Stimulated activated CD8-positive, alpha-beta memory T cell treated with anti-CD3 and anti-CD28 coated beads, Interleukin-12 subunit alpha, Interleukin-12 subunit beta, amount 100 ng/mL, for 4 hours (primary cell): ENCODE data around the gene PATZ1.

ENCODE experiments used
- DNase-seq: peaks from one replicate; pipeline ENCODE4 v3.0.0-alpha.2; 2020; ENCODE audit warnings: low read depth

Gene PATZ1

GRCh38 chr22:31313366-31314147 lies 32.6 kb downstream of the PATZ1 start:
- no peak for DNase-seq

GRCh38 chr22:31308181-31308580 lies 38.0 kb downstream of the PATZ1 start:
- DNase-seq: no peak

- no peak for DNase-seq
Measured at GRCh38 chr22:31305194-31305593, 41.0 kb downstream of the PATZ1 start.

GRCh38 chr22:31302537-31302936 lies 43.6 kb downstream of the PATZ1 start:
- DNase-seq: no peak

- DNase-seq: no peak
Measured at GRCh38 chr22:31302006-31302405, 44.1 kb downstream of the PATZ1 start.

GRCh38 chr22:31300896-31301295 lies 45.2 kb downstream of the PATZ1 start:
- no peak for DNase-seq

GRCh38 chr22:31295831-31296657 lies 50.1 kb downstream of the PATZ1 start:
- DNase-seq: no peak

GRCh38 chr22:31295360-31295759 lies 50.8 kb downstream of the PATZ1 start:
- no peak for DNase-seq

- DNase-seq: peak; percentile 70
Measured at GRCh38 chr22:31292236-31292989, 53.7 kb downstream of the PATZ1 start, which contains the start of gene PIK3IP1. TSS of gene PIK3IP1 (minus strand) at chr22:31292488. CDS start at chr22:31292344, 144 bp downstream.

GRCh38 chr22:31291481-31292235 lies 54.5 kb downstream of the PATZ1 start:
- DNase-seq: no peak

- peak; percentile 89 for DNase-seq
Measured at GRCh38 chr22:31290494-31291471, 55.4 kb downstream of the PATZ1 start.

GRCh38 chr22:31289344-31289743 lies 56.8 kb downstream of the PATZ1 start:
- no peak for DNase-seq

GRCh38 chr22:31288496-31289240 lies 57.5 kb downstream of the PATZ1 start:
- no peak for DNase-seq

- DNase-seq: no peak
Measured at GRCh38 chr22:31287818-31288495, 58.2 kb downstream of the PATZ1 start.

- no peak for DNase-seq
Measured at GRCh38 chr22:31286360-31287255, 59.5 kb downstream of the PATZ1 start.

- DNase-seq: no peak
Measured at GRCh38 chr22:31284281-31285155, 61.6 kb downstream of the PATZ1 start.
